Cardiac septum (tissue), 1 donor: Measurements from ENCODE around the gene LIN37. TPM values are rescaled to one million over a fixed set of nuclear protein-coding genes. Genes with fewer than 3 reads are reported as not detected.

Experiments used
- DNase-seq: peaks from one replicate; pipeline ENCODE4 v3.0.0-alpha.2; 2020; ENCODE audit warnings: low spot score
- intact Hi-C: fragments of 100-400 bp; cut with DNase I; formaldehyde crosslinking; loops from one replicate; pipeline ENCODE4 v1.14.0; 2022
- total RNA-seq: library from RNA; stranded (reverse); fragmentation: NEBNext Ultra II Directional; extraction: Animal tissue kit (Norgen Biotek cat#: 25700); gene quantifications from one replicate; pipeline ENCODE4 v1.2.1, GENCODE V29; 2021
- donor health status: DM: no; HTN: no; CAD: no.

LIN37 gene
- total RNA-seq, 1 donor from 2014 or later = 9.6 TPM

GRCh38 chr19:35731779-35732405 is 16.5 kb upstream of the LIN37 start:
- DNase-seq = no peak
- intact Hi-C loops = no loop called here

GRCh38 chr19:35732540-35733179 is 15.7 kb upstream of the LIN37 start:
- intact Hi-C loops = no loop called here
- DNase-seq = no peak

- intact Hi-C loops = no loop called here
- DNase-seq = no peak
These were observed 14.9 kb upstream of the LIN37 start for GRCh38 chr19:35733180-35734125.

GRCh38 chr19:35734273-35734672 is 14.1 kb upstream of the LIN37 start:
- intact Hi-C loops = no loop called here
- no peak for DNase-seq

DNA sequence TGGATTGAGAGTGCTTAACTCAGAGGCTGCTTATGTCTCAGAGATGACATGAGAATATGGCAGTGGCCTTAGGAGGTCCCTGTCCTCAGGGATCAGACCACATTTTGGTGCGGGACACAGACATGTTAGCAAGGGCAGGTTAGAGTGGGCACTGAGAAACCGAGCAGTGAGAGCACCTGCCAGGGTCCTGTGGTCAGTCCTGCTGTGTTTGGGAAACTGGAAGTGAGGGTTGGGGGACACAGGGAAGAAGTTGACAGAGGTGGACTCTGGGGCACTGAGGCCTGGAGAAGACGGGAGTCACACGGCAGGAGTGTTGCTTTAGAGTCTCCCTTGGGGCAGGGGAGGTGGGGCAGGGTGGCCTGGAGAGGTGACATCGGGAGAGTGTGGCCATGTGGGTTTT is 13.5 kb upstream of the LIN37 start:
- intact Hi-C loops = no loop called here
- DNase-seq = no peak

DNA sequence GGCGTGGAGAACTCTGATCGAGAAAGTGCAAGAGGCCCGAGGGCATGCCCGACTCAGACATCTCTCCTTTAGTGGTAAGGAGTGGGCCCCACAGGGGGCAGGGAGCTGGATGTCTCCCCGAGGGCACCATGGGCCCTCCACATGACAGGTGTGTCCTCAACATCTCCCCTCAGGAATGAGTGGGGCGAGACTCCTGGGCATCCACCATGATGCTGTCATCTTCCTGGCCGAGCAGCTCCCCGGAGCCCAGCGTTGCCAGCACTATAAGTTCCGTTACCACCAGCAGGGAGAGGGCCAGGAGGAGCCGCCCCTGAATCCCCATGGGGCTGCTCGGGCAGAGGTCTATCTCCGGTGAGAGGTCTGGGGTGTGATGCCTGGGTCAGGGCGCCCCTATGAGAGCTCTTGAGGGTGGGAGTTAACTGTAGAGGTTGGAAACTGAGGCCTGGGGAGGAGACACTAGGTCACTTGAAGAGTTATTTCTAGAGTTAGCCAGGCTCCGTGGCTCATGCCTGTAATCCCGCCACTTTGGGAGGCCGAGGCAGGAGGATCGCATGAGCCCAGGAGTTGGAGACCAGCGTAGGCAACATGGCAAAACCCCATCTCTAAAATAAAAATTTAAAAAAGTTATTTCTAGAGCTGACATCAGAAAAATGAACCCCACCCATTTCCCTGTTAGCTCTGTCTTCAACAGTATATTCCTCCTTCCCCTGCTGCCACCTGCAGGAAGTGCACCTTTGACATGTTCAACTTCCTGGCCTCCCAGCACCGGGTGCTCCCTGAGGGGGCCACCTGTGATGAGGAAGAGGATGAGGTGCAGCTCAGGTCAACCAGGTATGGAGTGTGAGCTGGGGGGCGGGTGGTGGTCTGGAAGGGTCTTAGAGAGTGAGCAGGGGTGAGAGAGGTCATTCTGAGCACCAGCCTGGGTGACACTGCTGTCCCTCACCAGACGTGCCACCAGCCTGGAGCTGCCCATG is 11.2 kb upstream of the LIN37 start:
- no peak for DNase-seq
- intact Hi-C loops = no loop called here

DNA sequence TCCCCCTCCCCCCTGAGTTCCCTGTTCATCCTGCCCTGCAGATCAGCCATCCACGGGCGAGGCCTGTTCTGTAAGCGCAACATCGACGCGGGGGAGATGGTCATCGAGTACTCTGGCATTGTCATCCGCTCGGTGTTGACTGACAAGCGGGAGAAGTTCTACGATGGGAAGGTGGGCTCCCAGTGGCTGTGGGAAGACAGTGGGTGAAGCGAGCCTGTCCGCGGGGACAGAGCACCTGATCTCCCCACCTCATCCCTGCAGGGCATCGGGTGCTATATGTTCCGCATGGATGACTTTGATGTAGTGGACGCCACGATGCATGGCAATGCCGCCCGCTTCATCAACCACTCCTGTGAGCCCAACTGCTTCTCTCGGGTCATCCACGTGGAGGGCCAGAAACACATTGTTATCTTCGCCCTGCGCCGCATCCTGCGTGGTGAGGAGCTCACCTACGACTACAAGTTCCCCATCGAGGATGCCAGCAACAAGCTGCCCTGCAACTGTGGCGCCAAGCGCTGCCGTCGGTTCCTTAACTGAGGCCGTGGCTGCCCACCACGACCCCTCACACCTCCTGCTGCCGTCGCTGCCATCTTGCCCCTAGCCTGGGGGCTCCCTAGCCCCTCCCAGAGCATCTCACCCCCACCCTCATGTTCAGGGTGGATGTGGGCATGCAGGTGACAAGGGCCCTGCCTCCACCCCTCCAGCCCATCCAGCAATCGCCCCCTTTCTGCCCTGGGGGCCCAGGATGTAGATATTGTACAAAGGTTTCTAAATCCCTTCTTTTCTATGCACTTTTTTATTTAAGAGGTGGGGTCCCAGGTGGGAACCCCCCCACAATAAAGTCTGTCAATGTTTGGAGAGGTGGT is 10.1 kb upstream of the LIN37 start:
- intact Hi-C loops = no loop called here
- DNase-seq = no peak

DNA sequence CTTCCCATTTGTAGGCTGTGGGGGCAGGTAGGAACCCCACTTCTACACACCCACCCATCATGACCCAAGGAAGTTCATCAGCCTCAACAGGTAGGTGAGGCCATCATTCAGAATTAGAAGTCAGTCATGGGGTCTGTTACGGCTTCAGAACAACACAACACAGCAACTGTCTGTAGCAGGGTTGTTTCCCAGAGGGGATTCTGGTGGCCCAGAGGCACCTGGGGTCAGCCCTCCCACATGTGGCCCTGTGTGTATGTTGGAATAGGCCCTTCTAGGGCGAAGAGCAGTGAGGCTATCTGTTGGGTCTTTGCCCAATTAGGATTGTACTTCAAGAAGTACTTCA is 9.5 kb upstream of the LIN37 start:
- no peak for DNase-seq
- intact Hi-C loops = no loop called here

GRCh38 chr19:35739275-35740107 is 8.9 kb upstream of the LIN37 start:
- no peak for DNase-seq
- intact Hi-C loops = loop anchor here (2.0 kb wide), 1 partner anchor 23 kb away; no protein-coding TSS in a partner anchor

DNA sequence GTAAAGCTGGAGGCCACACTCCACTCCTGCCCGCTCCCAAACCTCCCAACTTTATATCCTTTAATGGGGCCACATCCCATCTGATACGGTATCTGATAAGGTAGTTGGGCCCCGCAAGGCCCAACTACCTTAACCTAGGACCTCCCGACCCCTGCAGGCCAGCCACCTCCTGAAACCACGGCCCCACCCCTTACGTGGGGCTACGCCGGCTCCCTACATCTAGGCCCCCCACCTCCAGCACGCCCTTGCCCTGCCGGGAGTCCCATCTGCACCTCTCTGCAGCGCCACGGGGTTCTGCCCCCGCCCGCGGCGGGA is 8.3 kb upstream of the LIN37 start:
- intact Hi-C loops = loop anchor here (2.0 kb wide), 1 partner anchor 23 kb away; no protein-coding TSS in a partner anchor
- no peak for DNase-seq

DNA sequence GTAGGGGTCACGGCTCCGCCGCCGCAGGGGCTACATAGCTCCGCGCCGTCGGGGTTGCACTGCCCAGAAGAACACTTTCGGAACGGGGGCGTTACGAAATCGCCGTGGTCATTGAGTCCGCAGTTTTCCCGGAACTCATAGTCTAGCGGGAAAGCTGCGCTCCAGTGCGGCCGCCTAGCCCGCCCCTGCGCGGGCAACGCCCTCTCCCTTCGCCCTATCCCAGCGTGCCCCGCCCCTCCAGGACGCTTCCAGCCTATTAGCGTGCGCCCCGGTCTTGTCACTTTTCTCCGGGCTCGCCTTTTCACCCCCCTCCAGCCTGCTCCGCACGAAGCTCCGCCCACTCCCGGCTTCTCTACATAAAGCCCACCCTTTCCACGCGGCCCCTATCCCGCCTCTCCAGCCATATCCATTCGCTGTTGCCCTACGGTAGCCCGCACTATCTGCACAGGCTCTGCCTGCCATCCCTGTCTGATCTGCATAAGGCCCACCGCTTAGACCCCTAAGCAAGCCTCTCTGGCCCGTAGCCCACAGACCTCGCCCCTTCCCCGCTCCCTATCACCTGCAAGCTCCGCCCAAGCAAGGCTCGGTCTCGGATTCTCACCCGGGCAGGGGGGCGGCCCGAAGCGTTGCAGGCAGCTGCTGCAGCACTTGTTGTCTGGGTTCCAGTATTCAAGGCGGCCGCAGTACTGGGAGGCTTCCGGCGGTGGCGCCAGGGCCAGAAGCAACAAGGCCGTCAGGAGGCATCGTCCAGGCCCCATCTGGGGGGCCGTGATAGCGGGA is 7.8 kb upstream of the LIN37 start:
- peak; percentile 99 for DNase-seq
- intact Hi-C loops = loop anchor here (2.0 kb wide), 1 partner anchor 24 kb away; no protein-coding TSS in a partner anchor

- intact Hi-C loops = loop anchor here (2.0 kb wide), 1 partner anchor 24 kb away; no protein-coding TSS in a partner anchor
- DNase-seq = no peak
These were observed 7.2 kb upstream of the LIN37 start for GRCh38 chr19:35741203-35741515.

GRCh38 chr19:35742121-35742724 is 6.2 kb upstream of the LIN37 start, which contains the start of gene IGFLR1:
Gene IGFLR1 (minus strand): TSS chr19:35742452. CDS start chr19:35741180, 1,272 bp downstream.
- intact Hi-C loops = no loop called here
- DNase-seq = no peak

GRCh38 chr19:35743640-35744429 is 4.5 kb upstream of the LIN37 start:
- intact Hi-C loops = loop anchor here (2.0 kb wide), 1 partner anchor 187 kb away; no protein-coding TSS in a partner anchor
- DNase-seq = no peak

DNA sequence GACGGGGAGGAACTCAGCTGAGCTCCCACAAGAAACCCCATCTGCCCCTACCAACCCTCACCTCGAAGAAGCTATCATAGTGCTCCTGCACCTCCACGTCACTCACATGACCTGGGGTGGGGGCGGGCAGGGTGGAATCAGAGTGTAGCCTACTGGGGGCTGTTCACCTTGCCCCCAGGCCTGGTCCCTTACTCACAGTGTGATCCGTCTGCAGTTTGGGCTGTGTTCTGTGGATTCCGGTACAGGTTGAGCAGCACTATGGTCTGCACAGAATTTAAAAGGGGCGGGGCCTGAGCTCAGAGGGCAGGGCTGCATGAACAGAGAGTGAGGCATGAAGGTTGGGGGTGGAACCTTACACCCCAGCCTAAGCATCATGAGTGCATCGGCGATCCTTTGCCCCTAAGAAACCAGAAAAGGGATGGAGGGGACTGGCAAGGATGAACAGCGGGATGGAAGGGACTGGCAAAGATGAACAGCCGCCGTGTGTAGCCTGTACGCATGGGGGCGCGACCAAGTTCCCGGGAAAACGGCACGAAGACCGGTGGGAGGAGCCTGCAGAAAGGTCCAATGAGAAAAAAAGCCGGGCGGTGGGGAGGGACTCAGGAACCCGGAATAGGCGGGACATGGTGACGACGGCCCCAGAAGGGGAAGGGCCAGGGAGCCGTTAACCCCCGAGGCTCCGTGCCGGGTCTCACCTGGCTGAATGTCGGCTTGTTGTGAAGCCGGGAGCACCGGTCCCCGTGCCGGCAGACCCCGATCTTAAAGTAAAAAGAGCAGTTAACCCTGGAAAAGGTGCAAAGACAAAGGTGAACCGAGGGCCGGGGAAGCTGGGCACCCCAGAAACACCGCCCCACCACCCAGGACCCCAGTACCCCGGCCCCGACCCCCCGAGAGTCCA is 3.7 kb upstream of the LIN37 start:
- peak; percentile 98 for DNase-seq
- intact Hi-C loops = loop anchor here (2.0 kb wide), 1 partner anchor 186 kb away; no protein-coding TSS in a partner anchor
